ENCODE data around the gene IFRD2.
"Not testable (repeated sequence)": the region's sequence is repeated elsewhere in the genome, so short reads cannot be mapped to it uniquely, and the experiment has no call there.

IFRD2 gene

DNA sequence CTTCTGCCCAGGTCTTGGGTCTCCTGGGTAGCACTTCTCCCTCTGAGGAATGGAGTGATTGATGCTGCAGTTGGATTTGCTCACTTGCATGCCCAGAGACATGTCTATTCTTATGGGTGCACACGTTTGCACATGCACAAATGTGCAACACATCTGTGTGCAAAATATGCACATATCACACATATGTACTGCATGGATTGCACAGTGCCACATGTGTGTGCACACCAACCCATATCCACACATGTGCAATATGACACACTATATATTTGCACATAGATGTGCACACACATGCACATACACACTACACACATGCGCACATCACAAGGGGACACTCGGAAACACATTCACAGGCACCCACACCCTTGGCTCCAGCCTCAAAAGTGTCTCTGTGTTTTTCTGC is 24.0 kb downstream of the IFRD2 start:
- DNase-seq (ENCODE audit: low read depth in 3 of 3, low spot score in 1 of 3): no peak

DNA sequence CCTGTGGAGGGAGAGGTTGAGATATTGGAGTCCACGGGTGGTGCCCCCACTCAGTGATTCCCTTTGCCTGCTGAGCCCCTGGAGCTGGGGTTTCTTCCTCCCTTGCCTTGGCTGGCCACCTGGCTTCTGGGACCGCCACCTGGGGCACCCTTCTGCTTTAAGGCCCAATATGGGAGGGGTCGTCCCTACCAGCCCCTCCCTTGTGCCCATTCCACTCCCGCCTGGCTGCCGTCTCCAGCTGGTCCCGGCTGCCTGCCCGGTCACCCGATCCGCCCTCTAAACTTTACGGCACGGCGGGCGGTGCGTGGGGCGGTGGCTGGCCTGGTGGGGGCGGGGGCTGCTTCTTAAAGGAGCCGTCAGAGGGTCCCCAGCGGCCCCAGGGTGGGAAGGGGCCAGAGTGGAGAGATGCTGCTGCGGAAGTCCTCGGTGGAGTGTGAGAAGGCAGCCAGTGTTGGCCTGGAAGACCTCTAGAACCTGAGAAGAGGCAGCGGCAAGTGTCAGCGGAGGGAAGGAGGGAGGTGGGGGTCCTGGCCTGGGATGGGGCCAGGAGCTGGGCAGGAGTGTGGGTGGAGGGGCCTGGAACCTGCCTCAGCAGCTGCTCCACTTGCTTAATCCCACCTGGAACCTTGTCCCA is 24.8 kb downstream of the IFRD2 start:
- no peak for DNase-seq (ENCODE audit: low read depth in 3 of 3, low spot score in 1 of 3)

DNA sequence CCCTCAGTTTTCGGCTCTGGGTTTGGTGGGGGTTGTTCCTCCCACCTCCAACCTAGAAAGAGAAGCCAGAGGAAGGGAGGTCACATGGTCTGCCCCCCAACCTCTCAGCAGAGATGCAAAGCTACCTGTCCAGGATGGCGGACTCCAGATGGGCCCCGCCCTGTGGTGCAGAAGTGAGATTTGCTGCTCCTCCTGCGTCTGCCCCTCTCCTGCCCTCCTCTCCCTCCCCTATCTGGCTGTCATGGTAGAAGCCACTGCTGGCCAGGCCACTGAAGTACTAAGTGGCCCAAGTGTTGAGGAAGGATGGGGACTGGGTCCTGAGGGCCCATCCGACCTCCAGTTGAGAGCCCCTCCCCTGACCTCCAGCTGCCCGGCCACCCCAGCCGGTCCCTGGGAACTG is 25.4 kb downstream of the IFRD2 start:
- DNase-seq (ENCODE audit: low read depth in 3 of 3, low spot score in 1 of 3): no peak

DNA sequence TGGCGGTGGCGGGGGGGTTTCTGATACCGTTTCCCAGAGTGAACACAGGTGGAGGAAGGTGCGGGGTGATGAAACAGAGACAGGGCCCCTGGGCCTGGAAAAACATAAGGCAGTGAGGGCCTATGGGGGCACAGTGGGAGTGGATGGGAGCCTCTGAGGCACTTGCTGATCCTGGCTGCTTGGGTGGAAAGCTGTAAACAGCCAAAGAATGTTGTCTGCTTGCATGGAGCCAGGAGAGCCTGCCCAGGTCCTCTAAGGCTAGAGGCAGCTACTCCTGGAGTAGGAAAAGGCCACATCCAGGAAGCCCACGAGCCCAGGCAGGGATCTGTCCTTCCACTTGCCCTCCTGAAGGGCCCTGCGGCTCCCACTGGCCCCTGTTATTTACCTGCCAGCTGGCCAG is 26.2 kb downstream of the IFRD2 start:
- no peak for DNase-seq (ENCODE audit: low read depth in 3 of 3, low spot score in 1 of 3)

DNA sequence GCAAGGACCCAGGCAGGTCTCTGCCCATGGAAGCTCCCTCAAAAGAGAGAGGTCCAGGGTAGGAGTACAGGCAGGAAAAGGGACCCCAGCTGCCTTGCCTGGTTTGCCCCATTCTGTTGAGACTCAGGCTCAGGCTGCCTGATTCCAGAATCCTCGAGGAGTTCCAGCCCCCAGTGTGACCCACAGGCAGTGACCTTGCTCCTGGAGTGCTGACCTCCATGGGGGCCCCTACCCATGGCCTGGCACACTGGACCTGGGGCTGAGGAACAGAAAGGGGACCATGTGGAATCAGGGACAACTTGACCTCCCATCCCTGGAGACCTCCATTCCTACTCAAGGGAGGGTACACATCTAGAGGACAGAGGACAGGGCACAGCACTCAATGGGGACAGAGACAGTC is 26.7 kb downstream of the IFRD2 start:
- no peak for DNase-seq (ENCODE audit: low read depth in 3 of 3, low spot score in 1 of 3)

DNA sequence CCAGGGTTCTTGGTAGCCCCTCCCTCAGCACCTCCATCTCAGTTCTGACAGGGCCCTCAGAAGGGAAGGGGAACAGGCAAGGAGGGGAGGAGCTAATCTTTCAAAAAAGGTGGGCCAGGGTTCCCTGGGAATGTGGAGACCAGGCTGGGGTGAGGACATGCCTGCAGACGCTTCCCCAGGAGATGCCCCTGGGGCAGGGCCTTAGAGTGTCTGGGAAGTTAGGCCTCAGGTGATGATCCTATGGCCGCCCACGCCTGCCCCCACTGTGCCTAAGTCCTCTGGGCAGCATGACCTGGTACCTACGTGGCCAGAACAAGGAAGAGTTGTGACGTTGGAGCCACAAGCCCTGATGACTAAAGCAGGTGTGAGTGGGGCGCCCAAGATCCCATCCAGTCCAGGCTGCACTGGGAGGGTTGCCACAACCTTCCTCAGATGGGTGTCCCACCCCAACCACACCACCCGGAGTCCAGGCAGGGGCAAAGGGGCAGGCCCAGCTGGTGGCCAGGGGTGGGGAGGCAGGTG is 27.2 kb downstream of the IFRD2 start:
- DNase-seq (ENCODE audit: low read depth in 3 of 3, low spot score in 1 of 3): no peak

DNA sequence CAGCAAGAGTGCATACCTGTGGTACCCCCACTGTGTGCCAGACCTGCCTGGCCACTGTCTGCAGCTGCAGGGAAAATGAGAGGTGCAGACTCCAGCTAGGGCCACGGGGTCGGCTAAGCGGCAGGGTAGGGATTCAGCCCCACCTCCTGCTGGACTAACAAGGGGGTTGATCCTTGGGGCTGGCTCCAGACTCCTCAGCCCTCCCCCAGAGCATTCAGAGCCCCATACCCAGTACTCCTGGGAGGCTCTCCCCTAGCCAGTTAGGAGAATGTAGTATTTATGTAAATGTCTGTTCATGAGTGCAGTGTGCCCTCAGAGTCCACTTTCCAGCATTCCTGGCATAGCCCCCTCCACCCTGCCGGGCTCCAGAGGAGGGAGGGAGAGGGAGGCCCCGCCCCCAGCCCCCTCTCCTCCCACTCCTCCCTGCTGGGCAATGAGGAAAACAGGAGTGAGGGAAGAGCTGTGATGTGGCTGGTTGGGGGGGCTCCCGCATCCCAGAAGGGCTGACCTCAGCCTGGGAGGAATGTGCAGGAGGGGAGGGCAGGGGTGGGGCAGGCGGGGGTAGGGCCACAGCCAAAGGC is 27.8 kb downstream of the IFRD2 start:
- DNase-seq (ENCODE audit: low read depth in 3 of 3, low spot score in 1 of 3): no peak

DNA sequence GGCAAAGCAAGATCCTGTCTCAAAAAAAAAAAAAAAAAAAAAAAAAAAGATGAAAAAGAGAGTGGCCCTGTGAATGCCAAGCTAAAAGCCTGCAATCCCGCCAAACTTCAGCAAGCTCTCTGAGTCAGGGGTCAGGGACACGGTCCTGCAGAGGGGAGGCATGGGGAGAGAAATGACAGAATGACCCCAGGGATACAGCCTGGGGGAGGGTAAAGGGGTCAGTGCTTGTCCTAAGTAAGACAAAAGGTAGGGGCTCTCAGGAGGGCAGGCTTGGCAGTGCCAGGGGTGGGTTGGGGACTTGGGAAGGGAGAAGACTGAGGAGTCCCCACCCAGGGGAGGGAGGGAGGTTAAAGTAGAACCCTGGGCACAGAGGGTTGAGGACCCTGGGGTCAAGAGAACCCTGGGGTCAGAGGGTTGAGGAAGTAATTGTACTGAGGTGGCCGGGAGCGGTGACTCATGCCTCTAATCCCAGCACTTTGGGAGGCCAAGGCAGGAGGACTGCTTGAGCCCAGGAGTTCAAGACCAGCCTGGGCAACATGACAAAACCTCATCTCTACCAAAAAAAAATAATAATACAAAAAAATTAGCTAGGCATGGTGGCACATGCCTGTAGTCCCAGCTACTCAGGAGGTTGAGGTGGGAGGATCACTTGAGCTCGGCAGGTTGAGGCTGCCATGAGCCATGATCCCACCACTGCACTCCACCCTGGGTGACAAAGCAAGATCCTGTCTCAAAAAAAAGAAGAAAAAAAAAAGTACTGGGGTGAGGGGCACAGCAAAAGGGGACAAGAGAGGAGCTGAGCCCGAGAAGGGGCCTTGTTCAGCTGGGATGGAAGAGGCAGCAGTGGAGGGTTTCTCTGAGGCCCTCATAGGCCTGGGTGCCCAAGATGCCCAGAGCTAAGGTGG is 28.5 kb downstream of the IFRD2 start:
- DNase-seq (ENCODE audit: low read depth in 3 of 3, low spot score in 1 of 3): no peak

DNA sequence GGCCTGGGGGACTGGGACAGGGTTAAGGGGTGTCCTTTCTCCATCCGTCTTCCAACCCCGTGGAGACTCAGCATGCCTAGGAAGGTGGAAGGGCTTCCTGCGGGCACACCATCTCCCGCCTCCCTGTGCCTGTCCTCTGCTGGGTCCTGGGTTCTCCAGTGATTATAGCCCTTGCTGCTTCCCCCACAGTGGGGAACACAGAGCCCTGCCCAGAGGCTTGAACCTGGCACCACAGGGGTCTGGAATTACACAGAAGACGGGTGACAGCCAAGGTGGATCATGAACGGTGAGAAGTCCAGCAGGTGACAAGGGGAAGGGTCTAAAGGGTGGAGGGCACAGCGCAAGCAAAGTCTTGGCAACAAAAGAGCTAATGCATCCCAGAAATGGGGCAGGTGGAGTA is 29.5 kb downstream of the IFRD2 start:
- DNase-seq (ENCODE audit: low read depth in 3 of 3, low spot score in 1 of 3): no peak

DNA sequence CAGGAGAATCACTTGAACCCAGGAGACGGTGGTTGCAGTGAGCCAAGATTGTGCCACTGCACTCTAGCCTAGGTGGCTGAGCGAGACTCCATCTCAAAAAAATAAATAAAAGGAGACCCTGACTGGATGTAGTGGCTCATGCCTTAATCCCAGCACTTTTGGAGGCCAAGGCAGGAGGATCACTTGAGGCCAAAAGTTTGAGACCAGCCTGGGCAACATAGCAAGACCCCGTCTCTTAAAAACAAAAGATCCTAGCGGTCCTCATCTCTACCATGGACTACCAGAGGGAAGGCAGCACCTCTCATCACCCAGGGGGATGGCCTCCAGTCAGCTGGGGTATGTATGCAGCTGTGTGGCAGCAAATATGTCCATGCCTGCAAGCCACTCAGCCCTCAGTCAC is 30.0 kb downstream of the IFRD2 start:
- not testable (repeated sequence) for DNase-seq (ENCODE audit: low read depth in 3 of 3, low spot score in 1 of 3)

DNA sequence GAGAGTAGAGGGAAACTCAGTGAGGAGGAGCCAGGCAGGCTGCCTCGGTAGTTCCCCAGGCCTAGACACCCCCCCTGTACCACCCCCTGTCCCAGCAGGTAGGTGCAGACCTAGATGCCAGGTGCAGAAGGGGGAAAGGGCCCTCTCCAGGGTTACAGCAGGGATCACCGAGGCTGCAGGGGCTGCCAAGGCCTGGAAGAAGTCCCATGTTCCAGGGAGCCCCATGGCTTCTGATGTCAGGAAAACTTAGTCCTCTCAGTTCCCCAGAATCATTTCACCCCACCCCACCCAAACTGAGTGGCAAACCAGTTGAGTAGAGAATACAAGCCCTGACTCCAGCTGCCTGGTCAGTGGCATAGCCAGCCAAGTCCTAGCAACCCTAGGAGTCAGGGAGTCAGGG is 30.7 kb downstream of the IFRD2 start:
- no peak for DNase-seq (ENCODE audit: low read depth in 3 of 3, low spot score in 1 of 3)

DNA sequence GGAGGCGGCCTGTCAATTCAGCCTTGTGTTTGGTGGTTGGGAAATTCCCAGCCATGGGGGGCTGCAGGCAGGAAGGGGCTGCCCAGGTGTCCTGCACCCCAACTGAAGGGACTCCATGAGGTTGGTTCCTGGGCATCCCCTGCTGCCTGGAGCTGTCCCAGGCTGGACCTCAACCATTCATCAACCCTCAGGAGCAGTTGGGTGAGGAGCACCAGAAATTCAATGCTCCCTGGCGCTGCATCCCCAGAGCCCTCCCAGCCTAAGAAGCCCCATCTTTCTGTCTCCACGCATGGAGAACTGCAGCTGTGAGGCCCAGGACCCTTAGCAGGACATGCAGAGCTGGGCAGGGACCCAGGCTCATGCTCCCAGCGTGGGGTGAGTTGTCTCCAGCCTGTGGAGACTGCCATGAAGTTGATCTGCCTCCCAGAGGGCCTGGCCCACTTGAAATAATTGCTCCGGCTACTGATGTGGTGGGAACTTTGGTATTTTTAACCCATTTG is 31.2 kb downstream of the IFRD2 start:
- DNase-seq (ENCODE audit: low read depth in 3 of 3, low spot score in 1 of 3): no peak

DNA sequence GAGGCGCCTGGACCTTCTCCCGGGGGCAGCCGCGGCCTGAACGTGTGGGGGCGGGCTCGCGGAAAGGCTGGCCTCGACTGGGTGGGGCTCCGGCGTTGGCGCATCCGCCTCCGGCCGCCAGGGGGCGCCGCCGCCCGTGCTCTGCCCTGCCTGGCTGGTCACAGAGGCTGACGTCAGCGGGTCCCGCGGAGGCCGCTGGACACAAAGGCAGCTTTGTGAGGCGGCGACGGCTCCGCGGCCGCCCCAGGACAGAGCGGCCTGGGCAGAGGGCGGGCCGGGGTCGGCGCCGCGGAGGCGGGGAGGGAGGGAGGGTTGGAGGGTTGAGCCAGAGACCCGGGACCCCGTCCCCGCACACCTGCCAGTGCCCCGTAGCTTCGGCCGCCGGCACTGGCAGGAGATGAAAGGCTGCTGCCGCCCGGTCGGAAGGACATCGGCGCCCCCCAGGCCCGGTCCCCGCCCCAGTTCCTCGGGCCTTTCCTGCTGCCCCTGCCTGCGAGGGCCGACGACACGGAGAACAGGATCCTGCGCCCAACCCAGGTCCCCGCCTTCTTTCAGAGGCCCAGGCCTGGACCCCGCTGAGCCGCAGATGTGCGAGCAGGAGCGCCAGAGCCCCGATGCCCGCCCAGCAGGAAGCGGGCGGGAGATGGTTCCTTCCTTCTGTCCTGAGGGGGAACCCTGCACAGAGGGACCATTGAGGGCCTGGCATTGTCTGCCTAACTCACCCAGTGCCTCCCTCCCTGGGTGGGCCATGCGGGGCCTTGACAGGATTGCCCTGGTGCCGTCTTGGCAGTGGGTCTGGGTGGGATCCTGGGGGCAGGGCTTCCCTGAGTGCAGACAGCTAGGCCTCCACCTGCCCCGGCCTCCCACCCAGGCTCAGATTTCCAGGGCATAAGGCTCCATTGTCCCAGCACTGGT is 31.9 kb downstream of the IFRD2 start:
- DNase-seq (ENCODE audit: low read depth in 3 of 3, low spot score in 1 of 3): peak; percentile 40 to 80 (median 61)

DNA sequence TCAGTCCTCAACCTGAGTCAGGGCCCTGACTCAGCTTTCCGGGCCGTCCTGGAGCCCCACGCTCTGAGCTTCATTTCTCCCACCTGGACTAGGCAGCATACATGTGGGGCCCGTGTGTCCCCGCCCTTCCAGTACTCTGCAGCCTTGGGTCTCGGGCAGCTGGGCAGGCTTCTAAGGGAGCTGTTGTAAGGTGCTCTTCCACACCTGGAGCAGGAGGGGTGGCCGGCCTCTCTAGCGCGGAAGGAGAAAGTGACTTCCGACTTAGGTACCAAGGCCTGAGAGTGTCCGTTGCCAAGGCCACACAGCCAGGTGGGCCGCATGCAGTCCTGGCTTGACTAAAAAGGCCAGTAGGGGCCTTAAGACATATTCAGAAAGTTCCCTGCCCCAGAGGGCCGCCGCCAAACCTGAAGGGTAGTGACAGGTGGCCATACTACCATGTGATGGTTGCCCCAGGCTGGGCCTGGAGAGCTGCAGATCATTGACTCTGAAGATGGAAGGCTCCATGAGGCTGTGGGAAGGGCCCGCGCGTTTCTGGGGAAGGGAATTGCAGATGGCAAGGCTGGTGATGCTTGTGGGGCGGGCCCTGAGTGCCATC is 32.7 kb downstream of the IFRD2 start:
- DNase-seq (ENCODE audit: low read depth in 3 of 3, low spot score in 1 of 3): no peak

DNA sequence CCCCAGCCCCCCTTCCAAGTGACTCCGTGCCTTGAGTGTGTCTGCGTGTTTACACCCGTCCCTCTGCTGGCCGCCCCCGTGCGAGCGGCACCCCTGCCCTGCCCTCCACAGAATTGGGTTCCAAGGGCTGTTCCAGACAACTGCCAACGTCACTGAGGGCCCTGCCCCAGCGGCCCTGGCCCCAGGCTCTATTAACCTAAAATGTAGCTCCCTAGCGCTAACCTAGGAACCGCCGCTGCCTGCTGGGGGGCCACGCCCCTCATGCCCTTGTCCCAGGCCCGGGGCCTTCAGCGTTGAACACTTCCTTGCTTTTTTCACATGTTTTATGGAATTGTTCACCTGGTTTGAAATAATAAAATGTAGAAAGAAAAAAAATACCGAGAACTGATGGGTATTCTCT is 33.2 kb downstream of the IFRD2 start:
- no peak for DNase-seq (ENCODE audit: low read depth in 3 of 3, low spot score in 1 of 3)

DNA sequence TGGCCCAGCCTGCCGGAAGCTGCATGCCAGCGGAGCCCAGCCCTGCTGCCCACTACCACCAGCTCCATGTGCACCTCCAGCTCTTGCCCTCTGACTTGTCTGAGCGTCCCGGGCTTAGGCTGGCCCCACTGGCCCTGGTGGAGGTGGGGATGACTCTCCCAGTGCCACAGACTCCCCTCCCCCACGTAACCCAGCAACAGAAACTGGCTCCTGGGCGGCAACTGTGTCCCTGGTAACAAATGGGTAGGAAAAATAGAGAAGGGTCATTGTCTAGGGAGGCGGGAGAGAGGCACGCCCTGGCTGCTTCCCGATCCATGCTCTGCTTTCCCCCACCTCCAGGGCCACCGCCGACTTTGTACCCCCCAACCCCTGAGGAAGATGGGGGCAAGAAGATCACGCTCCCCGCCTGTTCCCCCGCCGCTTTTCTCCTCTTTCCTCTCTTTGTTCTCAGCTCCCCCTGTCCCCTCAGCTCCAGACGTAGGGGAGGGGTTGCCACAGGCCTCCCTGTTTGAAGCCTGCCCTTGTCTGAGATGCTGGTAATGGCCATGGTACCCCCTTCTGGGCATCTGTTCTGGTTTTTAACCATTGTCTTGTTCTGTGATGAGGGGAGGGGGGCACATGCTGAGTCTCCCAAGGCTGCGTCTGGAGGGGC is 34.1 kb downstream of the IFRD2 start:
- no peak for DNase-seq (ENCODE audit: low read depth in 3 of 3, low spot score in 1 of 3)

DNA sequence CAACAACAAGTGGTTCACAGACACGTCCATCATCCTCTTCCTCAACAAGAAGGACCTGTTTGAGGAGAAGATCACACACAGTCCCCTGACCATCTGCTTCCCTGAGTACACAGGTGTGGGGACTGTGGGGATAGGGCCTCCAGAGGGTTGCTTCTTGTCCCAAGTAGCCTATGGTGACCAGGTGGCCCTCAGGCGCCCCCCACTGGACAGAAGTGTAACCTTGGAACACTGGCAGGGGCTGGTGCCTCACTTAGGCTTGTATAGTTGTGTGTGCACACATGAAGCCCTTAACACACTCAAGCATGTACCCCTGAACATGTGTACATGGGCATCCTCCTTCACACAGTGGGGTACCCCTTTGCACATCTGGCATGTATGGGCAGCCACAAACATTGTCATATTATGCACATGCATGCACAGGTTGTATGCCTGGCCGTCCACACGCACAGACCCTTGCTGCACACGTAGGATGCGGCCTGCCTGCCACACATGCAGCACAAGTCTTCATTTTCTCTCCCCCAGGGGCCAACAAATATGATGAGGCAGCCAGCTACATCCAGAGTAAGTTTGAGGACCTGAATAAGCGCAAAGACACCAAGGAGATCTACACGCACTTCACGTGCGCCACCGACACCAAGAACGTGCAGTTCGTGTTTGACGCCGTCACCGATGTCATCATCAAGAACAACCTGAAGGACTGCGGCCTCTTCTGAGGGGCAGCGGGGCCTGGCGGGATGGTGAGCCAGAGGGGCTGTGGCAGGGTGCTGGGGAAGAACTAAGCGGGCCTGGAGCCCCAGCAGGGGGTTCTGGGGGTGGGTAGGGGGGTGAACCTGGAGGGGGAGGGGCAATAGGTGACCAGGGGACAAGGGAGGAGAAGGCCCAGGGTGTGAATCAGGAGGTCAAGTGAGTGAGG is 35.0 kb downstream of the IFRD2 start:
- DNase-seq (ENCODE audit: low read depth in 3 of 3, low spot score in 1 of 3): no peak

DNA sequence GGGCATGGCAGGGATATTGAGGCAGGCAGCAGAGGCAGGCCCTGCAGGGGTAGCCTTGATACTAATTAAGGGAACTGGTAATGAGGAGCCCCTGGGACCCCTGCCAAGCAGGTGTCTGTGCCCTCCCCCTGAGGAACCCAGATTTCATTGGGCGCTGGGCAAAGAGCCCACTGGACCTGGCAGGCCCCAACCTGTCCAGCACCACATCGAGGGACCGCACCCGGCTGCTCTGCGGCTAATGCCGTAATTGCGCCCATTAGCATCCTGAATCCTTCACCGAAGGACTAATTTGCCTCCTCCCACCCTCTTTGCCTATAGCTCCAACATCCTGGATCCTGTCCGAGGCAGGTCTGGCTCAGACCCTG is 37.0 kb downstream of the IFRD2 start:
- DNase-seq (ENCODE audit: low read depth in 3 of 3, low spot score in 1 of 3): no peak

Measured in stimulated activated CD4-positive, alpha-beta T cell treated with anti-CD3 and anti-CD28 coated beads, TNF-alpha, amount 100 ng/mL, for 1 hour (primary cell).